GM12892 (cell line): ENCODE results near the gene ERO1B.

Experiments
- POLR2A ChIP-seq: IDR thresholded peaks from 2 replicates; pipeline ENCODE4 v1.6.1; 2011; ENCODE audit warnings: low read depth, low read length, control low read depth
- POLR2AphosphoS5 ChIP-seq: IDR thresholded peaks from 2 replicates; pipeline ENCODE4 v1.6.1; 2011; ENCODE audit warnings: low read depth, low read length, control low read depth

DNA sequence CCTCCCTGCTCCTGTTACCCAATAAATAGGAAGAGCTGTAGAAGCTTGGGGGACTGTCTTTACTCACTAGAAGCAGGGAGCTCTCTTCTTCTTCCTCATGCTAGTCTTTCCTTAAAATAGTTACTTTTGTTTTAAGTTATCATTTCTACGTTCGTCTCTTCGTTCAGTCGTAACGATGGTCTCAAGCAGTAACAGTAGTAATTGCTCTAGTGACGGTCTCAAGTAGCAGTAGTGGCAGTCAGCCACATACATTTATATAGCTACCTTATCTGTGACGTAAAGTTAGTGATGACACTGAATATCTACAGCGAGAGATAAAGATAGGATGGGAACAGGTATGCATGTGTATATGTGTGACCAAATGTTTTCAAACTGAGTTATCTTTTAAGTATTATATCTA, 15.4 kb upstream of the ERO1B start:
- TF ChIP-seq POLR2A, result no peak
- no peak for TF ChIP-seq POLR2AphosphoS5
